Endothelial cell of umbilical vein (primary cell): ENCODE measurements around the gene ZNF526.

Experiments
- CTCF ChIP-seq, 2 donors: IDR thresholded peaks; 1 replicate in 1 of 2; 2 replicates in 1 of 2; pipeline ENCODE4 v1.5.1; 2011; ENCODE audit warnings: low read length in 2 of 2, mild to moderate bottlenecking in 2 of 2, moderate library complexity in 2 of 2, control low read depth in 1 of 2, inconsistent platforms in 1 of 2, low read depth in 1 of 2; ENCODE audit not compliant: insufficient read depth in 1 of 2; ENCODE audit errors: extremely low read depth in 1 of 2
- EZH2 ChIP-seq: IDR thresholded peaks from 2 replicates; pipeline ENCODE4 v1.6.1; 2012; ENCODE audit warnings: borderline replicate concordance, low read depth, mild to moderate bottlenecking, moderate library complexity, low read length, inconsistent platforms; ENCODE audit not compliant: severe bottlenecking
- GATA2 ChIP-seq: IDR thresholded peaks from 2 replicates; pipeline ENCODE4 v1.7.0; 2011; ENCODE audit warnings: low read depth, mild to moderate bottlenecking, moderate library complexity, mixed read lengths, low read length; ENCODE audit not compliant: insufficient read length, insufficient read depth
- POLR2A ChIP-seq: IDR thresholded peaks from 2 replicates; pipeline ENCODE4 v1.6.1; 2012; ENCODE audit warnings: low read depth, mild to moderate bottlenecking, control low read depth, low read length
- POLR2AphosphoS5 ChIP-seq: IDR thresholded peaks from 2 replicates; pipeline ENCODE4 v1.6.1; 2012; ENCODE audit warnings: low read depth, mild to moderate bottlenecking, control low read depth, low read length, moderate library complexity; ENCODE audit not compliant: insufficient read depth
- TF ChIP-seq, protein P1 (sequence below): IDR thresholded peaks from 2 replicates; pipeline ENCODE4 v1.6.1; 2011; ENCODE audit not compliant: insufficient read depth, insufficient read length

DNA sequence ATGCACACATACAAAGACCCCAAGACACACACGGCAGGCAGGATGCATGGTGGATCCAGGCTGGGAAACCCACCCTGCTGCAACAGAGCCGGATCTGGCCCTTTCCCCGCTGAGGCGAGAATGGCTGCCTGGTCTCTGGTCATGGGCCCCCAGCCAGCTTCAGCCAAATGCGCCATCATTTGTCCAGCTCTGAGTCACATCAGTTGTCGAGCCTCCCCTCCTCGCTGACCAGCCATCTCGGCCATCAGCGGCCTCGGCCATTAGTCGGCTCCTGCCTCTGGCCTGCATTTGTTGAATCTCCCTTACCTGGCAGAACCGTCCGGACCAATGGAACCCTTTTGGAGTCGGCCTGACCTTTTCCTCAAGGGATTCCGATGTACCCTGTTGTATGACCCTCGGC is 49.4 kb upstream of the ZNF526 start:
- TF ChIP-seq CTCF (IDR thresholded peaks at IDR 0.05; ENCODE audit: extremely low read depth in 1 of 2, insufficient read depth in 1 of 2, low read depth in 1 of 2, low read length in 2 of 2) (no peak), POLR2AphosphoS5 (no peak), EZH2 (no peak), POLR2A (no peak), GATA2 (no peak)
- TF ChIP-seq, protein P1, sequence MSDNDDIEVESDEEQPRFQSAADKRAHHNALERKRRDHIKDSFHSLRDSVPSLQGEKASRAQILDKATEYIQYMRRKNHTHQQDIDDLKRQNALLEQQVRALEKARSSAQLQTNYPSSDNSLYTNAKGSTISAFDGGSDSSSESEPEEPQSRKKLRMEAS: no peak
